ENCODE data around the gene CAP1. TPM values are rescaled to one million over a fixed set of nuclear protein-coding genes. Genes with fewer than 3 reads are reported as not detected.

CAP1 gene
- polyA plus RNA-seq, 1 of the 3 experiments (the other 2 are of a cell fraction) = 244 TPM

- ChIA-PET POLR2A (no interaction called here), CTCF (no interaction called here)
- peaks cover 24% of the 10 kb centered on the region; the same call in 1 of the 2 replicates for H3K79me2 ChIP-seq (ENCODE audit: insufficient read depth)
- peaks cover 3 to 8% of the 10 kb centered on the region in 2 experiments for H3K36me3 ChIP-seq (replicated peaks in 1 of 2; ENCODE audit: control insufficient read depth in 1 of 2, insufficient read depth in 2 of 2, low read length in 1 of 2)
- peak overlapping the region in 1 of 2 experiments; percentile 78; a peak in 3 of 4 replicates for H3K27ac ChIP-seq (ENCODE audit: low read depth in 2 of 2, low read length in 1 of 2)
- peak overlapping the region; percentile 83 for H3K4me2 ChIP-seq
- H3K4me3 ChIP-seq (ENCODE audit: low read depth in 2 of 2, low read length in 1 of 2) = peak overlapping the region; percentile 85 to 92
- peak overlapping the region; percentile 67 for H3K9ac ChIP-seq
- H4K20me1 ChIP-seq (ENCODE audit: insufficient read depth) = no peaks in the 10 kb centered on the region
- H3K27me3 ChIP-seq (ENCODE audit: insufficient read depth) = no peaks in the 10 kb centered on the region
- 7% methylated on average over 9 of the region's 9 CpGs for WGBS (ENCODE audit: low lambda C conversion rate)
- no peak for TF ChIP-seq FOXJ3 (CRISPR knock-in tag; IDR thresholded peaks at IDR 0.05)
- no peak for TF ChIP-seq NRF1 (IDR thresholded peaks at IDR 0.05; ENCODE audit: low read depth, low read length)
- no peak for TF ChIP-seq RXRA (IDR thresholded peaks at IDR 0.05; ENCODE audit: borderline replicate concordance, low read depth)
- no peak for TF ChIP-seq RFX5 (IDR thresholded peaks at IDR 0.05; ENCODE audit: low read length)
- no peak for TF ChIP-seq FOSL2 (IDR thresholded peaks at IDR 0.05; ENCODE audit: borderline replicate concordance, low read depth)
- no peak for TF ChIP-seq SIN3A (IDR thresholded peaks at IDR 0.05; ENCODE audit: borderline replicate concordance, low read depth, low read length)
- no peak for TF ChIP-seq GATA2 (CRISPR knock-in tag; IDR thresholded peaks at IDR 0.05)
- no peak for TF ChIP-seq JUND (IDR thresholded peaks at IDR 0.05)
- TF ChIP-seq TEAD4 (IDR thresholded peaks at IDR 0.05; ENCODE audit: borderline replicate concordance, insufficient read depth) = no peak
- H3K9me3 ChIP-seq = no peaks in the 10 kb centered on the region
- peak overlapping the region; percentile 98 for H2AFZ ChIP-seq (ENCODE audit: low read depth)
- H3K4me1 ChIP-seq (ENCODE audit: control insufficient read depth in 1 of 2, insufficient read depth in 2 of 2, low read depth in 1 of 2, low read length in 1 of 2) = peaks cover 0 to 12% of the 10 kb centered on the region in 2 experiments; a peak in 2 of 4 replicates
- peaks cover 2% of the 10 kb centered on the region for H3F3A ChIP-seq (replicated peaks; ENCODE audit: insufficient read depth)
- no peaks in the 10 kb centered on the region for H3K9me2 ChIP-seq
- DNase-seq = no peak
These were observed 56.1 kb downstream of the CAP1 start for GRCh38 chr1:40096646-40096976.

- peak within 1 kb of the TSS; percentile 98 for H2AFZ ChIP-seq (ENCODE audit: low read depth)
- CTCF ChIA-PET = interaction anchor here (1.2 to 2.5 kb wide), 3 partner anchors 47 to 57 kb away, joined by 3 to 14 read pairs (median 4); no protein-coding TSS in a partner anchor
- peak; percentile 90 for DNase-seq
- no peaks in the 10 kb centered on the region for H3K9me2 ChIP-seq
- peaks cover 0 to 3% of the 10 kb centered on the region in 2 experiments for H3K36me3 ChIP-seq (replicated peaks in 1 of 2; ENCODE audit: control insufficient read depth in 1 of 2, insufficient read depth in 2 of 2, low read length in 1 of 2)
- peak within 1 kb of the TSS; percentile 85 to 92 for H3K4me3 ChIP-seq (ENCODE audit: low read depth in 2 of 2, low read length in 1 of 2)
- POLR2A ChIA-PET = interaction anchor here (0.6 kb wide), 1 partner anchor 1005 kb away, joined by 3 read pairs; no protein-coding TSS in a partner anchor
- H3K4me2 ChIP-seq = peak within 1 kb of the TSS; percentile 83
- 4% methylated on average over 13 of the region's 51 CpGs for WGBS (ENCODE audit: low lambda C conversion rate)
- no peaks in the 10 kb centered on the region for H3F3A ChIP-seq (replicated peaks; ENCODE audit: insufficient read depth)
- H3K27me3 ChIP-seq (ENCODE audit: insufficient read depth) = no peaks in the 10 kb centered on the region
- H3K9me3 ChIP-seq = no peaks in the 10 kb centered on the region
- H4K20me1 ChIP-seq (ENCODE audit: insufficient read depth) = no peaks in the 10 kb centered on the region
- H3K27ac ChIP-seq (ENCODE audit: low read depth in 2 of 2, low read length in 1 of 2) = peak within 1 kb of the TSS in 1 of 2 experiments; percentile 78; a peak in 3 of 4 replicates
- peak within 1 kb of the TSS; percentile 67 for H3K9ac ChIP-seq
- peaks cover 0 to 12% of the 10 kb centered on the region in 2 experiments; a peak in 2 of 4 replicates for H3K4me1 ChIP-seq (ENCODE audit: control insufficient read depth in 1 of 2, insufficient read depth in 2 of 2, low read depth in 1 of 2, low read length in 1 of 2)
- H3K79me2 ChIP-seq (ENCODE audit: insufficient read depth) = peaks cover 24% of the 10 kb centered on the region; the same call in 1 of the 2 replicates
- TF ChIP-seq SIN3A (IDR thresholded peaks at IDR 0.05; ENCODE audit: borderline replicate concordance, low read depth, low read length) = peak; percentile 49; the same call in 1 of the 2 replicates
- peak; percentile 97 for TF ChIP-seq USF1 (IDR thresholded peaks at IDR 0.05; ENCODE audit: borderline replicate concordance, low read depth)
- no peak for TF ChIP-seq NFIC (IDR thresholded peaks at IDR 0.05; ENCODE audit: borderline replicate concordance)
- TF ChIP-seq YY1 (IDR thresholded peaks at IDR 0.05; ENCODE audit: low read depth) = peak; percentile 95
- TF ChIP-seq SMC3 (IDR thresholded peaks at IDR 0.05; ENCODE audit: low read depth, low read length) = no peak
- no peak for TF ChIP-seq FOXJ3 (CRISPR knock-in tag; IDR thresholded peaks at IDR 0.05)
- TF ChIP-seq POLR2AphosphoS5 (IDR thresholded peaks at IDR 0.05; ENCODE audit: low read depth, low read length) = peak; percentile 84
- peak in 1 of 2 experiments; percentile 8; a peak in 1 of 4 replicates for TF ChIP-seq EP300 (IDR thresholded peaks at IDR 0.05; ENCODE audit: borderline replicate concordance in 1 of 2, low read depth in 1 of 2, low read length in 1 of 2)
- TF ChIP-seq RAD21 (IDR thresholded peaks at IDR 0.05; ENCODE audit: low read length) = no peak
- TF ChIP-seq, protein P1, sequence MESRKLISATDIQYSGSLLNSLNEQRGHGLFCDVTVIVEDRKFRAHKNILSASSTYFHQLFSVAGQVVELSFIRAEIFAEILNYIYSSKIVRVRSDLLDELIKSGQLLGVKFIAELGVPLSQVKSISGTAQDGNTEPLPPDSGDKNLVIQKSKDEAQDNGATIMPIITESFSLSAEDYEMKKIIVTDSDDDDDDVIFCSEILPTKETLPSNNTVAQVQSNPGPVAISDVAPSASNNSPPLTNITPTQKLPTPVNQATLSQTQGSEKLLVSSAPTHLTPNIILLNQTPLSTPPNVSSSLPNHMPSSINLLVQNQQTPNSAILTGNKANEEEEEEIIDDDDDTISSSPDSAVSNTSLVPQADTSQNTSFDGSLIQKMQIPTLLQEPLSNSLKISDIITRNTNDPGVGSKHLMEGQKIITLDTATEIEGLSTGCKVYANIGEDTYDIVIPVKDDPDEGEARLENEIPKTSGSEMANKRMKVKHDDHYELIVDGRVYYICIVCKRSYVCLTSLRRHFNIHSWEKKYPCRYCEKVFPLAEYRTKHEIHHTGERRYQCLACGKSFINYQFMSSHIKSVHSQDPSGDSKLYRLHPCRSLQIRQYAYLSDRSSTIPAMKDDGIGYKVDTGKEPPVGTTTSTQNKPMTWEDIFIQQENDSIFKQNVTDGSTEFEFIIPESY (IDR thresholded peaks at IDR 0.05; ENCODE audit: borderline replicate concordance, low read depth) = peak; percentile 91
- TF ChIP-seq RCOR1 (IDR thresholded peaks at IDR 0.05; ENCODE audit: low read length) = peak; percentile 31; the same call in 1 of the 2 replicates
- TF ChIP-seq, protein P2, sequence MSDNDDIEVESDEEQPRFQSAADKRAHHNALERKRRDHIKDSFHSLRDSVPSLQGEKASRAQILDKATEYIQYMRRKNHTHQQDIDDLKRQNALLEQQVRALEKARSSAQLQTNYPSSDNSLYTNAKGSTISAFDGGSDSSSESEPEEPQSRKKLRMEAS (IDR thresholded peaks at IDR 0.05; ENCODE audit: low read depth) = peak; percentile 98
- peak; percentile 67; the same call in 1 of the 2 replicates for TF ChIP-seq USF2 (IDR thresholded peaks at IDR 0.05; ENCODE audit: borderline replicate concordance, low read depth, low read length)
- TF ChIP-seq, protein P3, sequence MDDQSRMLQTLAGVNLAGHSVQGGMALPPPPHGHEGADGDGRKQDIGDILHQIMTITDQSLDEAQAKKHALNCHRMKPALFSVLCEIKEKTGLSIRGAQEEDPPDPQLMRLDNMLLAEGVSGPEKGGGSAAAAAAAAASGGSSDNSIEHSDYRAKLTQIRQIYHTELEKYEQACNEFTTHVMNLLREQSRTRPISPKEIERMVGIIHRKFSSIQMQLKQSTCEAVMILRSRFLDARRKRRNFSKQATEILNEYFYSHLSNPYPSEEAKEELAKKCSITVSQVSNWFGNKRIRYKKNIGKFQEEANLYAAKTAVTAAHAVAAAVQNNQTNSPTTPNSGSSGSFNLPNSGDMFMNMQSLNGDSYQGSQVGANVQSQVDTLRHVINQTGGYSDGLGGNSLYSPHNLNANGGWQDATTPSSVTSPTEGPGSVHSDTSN (IDR thresholded peaks at IDR 0.05) = no peak
These were observed 56.7 kb downstream of the CAP1 start, which contains the start of gene PPT1 for GRCh38 chr1:40096977-40097782. Gene PPT1 (minus strand): TSS chr1:40097252. CDS start chr1:40097238, 14 bp downstream.

Data from SK-N-SH (cell line).